ENCODE results near the gene MBIP. TPM values are rescaled to one million over a fixed set of nuclear protein-coding genes. Genes with fewer than 3 reads are reported as not detected.

The MBIP gene
- total RNA-seq, 1 donor from 2014 or later: 23.0 TPM

- Mint-ChIP-seq H3K4me1 (ENCODE audit: unreplicated experiment) (peaks cover 29% of the 10 kb centered on the region), H3K36me3 (ENCODE audit: low read depth, unreplicated experiment) (no peaks in the 10 kb centered on the region), H3K27me3 (ENCODE audit: unreplicated experiment) (peaks cover 3% of the 10 kb centered on the region), H3K4me3 (ENCODE audit: unreplicated experiment) (no peak overlapping the region), H3K27ac (ENCODE audit: unreplicated experiment) (no peak overlapping the region), H3K9me3 (ENCODE audit: unreplicated experiment) (no peaks in the 10 kb centered on the region)
- no peak for DNase-seq (ENCODE audit: low spot score)
- TF ChIP-seq, protein P1, sequence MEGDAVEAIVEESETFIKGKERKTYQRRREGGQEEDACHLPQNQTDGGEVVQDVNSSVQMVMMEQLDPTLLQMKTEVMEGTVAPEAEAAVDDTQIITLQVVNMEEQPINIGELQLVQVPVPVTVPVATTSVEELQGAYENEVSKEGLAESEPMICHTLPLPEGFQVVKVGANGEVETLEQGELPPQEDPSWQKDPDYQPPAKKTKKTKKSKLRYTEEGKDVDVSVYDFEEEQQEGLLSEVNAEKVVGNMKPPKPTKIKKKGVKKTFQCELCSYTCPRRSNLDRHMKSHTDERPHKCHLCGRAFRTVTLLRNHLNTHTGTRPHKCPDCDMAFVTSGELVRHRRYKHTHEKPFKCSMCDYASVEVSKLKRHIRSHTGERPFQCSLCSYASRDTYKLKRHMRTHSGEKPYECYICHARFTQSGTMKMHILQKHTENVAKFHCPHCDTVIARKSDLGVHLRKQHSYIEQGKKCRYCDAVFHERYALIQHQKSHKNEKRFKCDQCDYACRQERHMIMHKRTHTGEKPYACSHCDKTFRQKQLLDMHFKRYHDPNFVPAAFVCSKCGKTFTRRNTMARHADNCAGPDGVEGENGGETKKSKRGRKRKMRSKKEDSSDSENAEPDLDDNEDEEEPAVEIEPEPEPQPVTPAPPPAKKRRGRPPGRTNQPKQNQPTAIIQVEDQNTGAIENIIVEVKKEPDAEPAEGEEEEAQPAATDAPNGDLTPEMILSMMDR (IDR thresholded peaks at IDR 0.05; ENCODE audit: unreplicated experiment): no peak
Measured at GRCh38 chr14:36271222-36271621, 49.2 kb downstream of the MBIP start.

DNA sequence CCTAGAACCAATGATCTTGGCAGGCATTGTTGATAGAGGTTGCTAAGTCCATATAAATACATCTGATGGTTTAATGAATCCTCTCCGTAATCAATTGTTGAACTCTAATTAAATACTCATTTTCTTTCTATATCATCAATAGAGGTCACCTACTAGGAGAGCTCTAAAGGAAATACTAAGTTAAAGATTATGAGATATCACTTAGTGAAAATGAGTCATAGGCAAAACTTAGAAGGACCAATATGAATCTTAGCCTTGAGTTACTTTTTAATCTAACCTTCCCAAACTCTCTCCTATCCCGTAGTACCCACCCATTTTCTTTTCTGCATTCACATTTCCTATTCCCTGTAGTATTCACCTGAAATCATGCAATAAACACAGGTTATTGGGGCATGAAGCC lies 50.2 kb downstream of the MBIP start:
- Mint-ChIP-seq H3K9me3 (ENCODE audit: unreplicated experiment) (no peaks in the 10 kb centered on the region), H3K36me3 (ENCODE audit: low read depth, unreplicated experiment) (no peaks in the 10 kb centered on the region), H3K4me1 (ENCODE audit: unreplicated experiment) (peaks cover 29% of the 10 kb centered on the region), H3K27me3 (ENCODE audit: unreplicated experiment) (peaks cover 3% of the 10 kb centered on the region), H3K27ac (ENCODE audit: unreplicated experiment) (no peak overlapping the region), H3K4me3 (ENCODE audit: unreplicated experiment) (no peak overlapping the region)
- TF ChIP-seq, protein P1 (IDR thresholded peaks at IDR 0.05; ENCODE audit: unreplicated experiment): no peak
- no peak for DNase-seq (ENCODE audit: low spot score)

DNA sequence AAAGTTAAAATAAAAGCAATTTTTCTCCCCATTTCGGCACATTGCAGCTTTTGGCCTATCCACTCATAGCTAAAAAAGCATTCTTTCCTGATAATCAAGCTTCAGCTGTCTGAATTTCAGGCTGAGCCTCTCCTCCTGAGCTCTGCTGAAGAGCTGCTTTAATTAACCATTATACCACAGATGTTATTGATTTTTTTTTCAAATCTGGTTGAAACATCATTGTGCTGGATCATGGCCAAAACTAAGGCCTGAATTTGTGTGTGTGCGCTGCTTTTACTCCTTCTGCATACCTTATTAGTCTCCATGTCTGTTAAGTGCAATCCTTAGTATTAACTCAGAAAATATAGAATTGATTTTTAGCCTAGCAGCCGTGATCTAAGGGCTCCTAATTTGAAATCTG lies 52.3 kb downstream of the MBIP start:
- Mint-ChIP-seq H3K4me1 (ENCODE audit: unreplicated experiment) (peaks cover 28% of the 10 kb centered on the region), H3K9me3 (ENCODE audit: unreplicated experiment) (no peaks in the 10 kb centered on the region), H3K36me3 (ENCODE audit: low read depth, unreplicated experiment) (no peaks in the 10 kb centered on the region), H3K27me3 (ENCODE audit: unreplicated experiment) (peaks cover 3% of the 10 kb centered on the region), H3K27ac (ENCODE audit: unreplicated experiment) (no peak overlapping the region), H3K4me3 (ENCODE audit: unreplicated experiment) (no peak overlapping the region)
- TF ChIP-seq, protein P1 (IDR thresholded peaks at IDR 0.05; ENCODE audit: unreplicated experiment): no peak
- no peak for DNase-seq (ENCODE audit: low spot score)

DNA sequence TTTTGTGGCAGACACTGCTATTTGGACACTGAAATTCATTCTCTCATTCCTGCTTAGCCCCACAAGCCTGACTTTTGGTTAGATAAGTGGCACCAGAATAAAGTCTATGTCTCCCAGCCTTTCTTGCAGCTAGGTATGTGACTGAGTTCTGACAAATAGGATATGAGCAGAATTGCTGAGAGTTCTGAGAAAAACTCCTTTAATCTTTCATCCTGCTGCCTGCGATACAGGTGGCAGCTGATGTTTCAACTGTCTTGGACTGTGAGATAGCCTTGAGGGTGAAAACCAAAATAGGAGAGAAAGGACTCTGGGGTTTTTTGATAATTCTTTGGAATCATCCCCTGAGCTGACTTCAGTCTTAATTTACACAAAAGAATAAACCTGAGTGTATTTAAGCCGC lies 55.8 kb downstream of the MBIP start:
- H3K27me3 Mint-ChIP-seq (ENCODE audit: unreplicated experiment): no peaks in the 10 kb centered on the region
- peaks cover 15% of the 10 kb centered on the region for H3K4me1 Mint-ChIP-seq (ENCODE audit: unreplicated experiment)
- no peak overlapping the region for H3K4me3 Mint-ChIP-seq (ENCODE audit: unreplicated experiment)
- no peaks in the 10 kb centered on the region for H3K9me3 Mint-ChIP-seq (ENCODE audit: unreplicated experiment)
- TF ChIP-seq, protein P1 (IDR thresholded peaks at IDR 0.05; ENCODE audit: unreplicated experiment): no peak
- no peak overlapping the region for H3K27ac Mint-ChIP-seq (ENCODE audit: unreplicated experiment)
- H3K36me3 Mint-ChIP-seq (ENCODE audit: low read depth, unreplicated experiment): no peaks in the 10 kb centered on the region
- DNase-seq (ENCODE audit: low spot score): no peak

DNA sequence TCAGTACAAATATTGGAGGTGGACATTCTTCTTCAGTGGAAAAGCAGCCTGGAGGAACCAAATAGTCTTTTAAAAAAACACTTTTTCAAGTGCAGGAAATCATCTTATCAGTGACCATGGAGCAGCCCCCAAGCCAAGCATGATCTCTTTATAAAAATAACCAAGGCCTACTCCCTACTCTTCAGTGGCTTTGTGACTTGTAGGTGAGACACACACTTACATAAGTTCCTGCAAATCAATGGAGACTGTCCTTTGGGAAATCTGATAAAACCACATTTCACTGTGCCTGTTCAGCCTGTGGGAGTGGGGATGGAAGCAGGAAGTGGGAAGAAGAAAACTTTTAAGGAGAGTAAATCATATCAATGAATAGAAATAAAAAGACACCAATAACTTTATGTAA lies 56.3 kb downstream of the MBIP start:
- DNase-seq (ENCODE audit: low spot score): no peak
- no peaks in the 10 kb centered on the region for H3K27me3 Mint-ChIP-seq (ENCODE audit: unreplicated experiment)
- H3K4me3 Mint-ChIP-seq (ENCODE audit: unreplicated experiment): no peak overlapping the region
- H3K36me3 Mint-ChIP-seq (ENCODE audit: low read depth, unreplicated experiment): no peaks in the 10 kb centered on the region
- H3K9me3 Mint-ChIP-seq (ENCODE audit: unreplicated experiment): no peaks in the 10 kb centered on the region
- no peak overlapping the region for H3K27ac Mint-ChIP-seq (ENCODE audit: unreplicated experiment)
- TF ChIP-seq, protein P1 (IDR thresholded peaks at IDR 0.05; ENCODE audit: unreplicated experiment): no peak
- peaks cover 10% of the 10 kb centered on the region for H3K4me1 Mint-ChIP-seq (ENCODE audit: unreplicated experiment)
